Measurements from ENCODE around the gene OR2L8.

Gene OR2L8

GRCh38 chr1:247948558-247948957, at the start of gene OR2L8:
Gene OR2L8 (plus strand): TSS chr1:247948858. CDS start chr1:247948858, 0 bp downstream.
- no peak for DNase-seq (ENCODE audit: low spot score)

- no peak for DNase-seq (ENCODE audit: low spot score)
Measured at GRCh38 chr1:247904122-247904521, 44.5 kb upstream of the OR2L8 start.

GRCh38 chr1:247905181-247905580, 43.5 kb upstream of the OR2L8 start:
- DNase-seq (ENCODE audit: low spot score): no peak

- no peak for DNase-seq (ENCODE audit: low spot score)
Measured at GRCh38 chr1:247905910-247906503, 42.7 kb upstream of the OR2L8 start.

- no peak for DNase-seq (ENCODE audit: low spot score)
Measured at GRCh38 chr1:247906504-247907047, 42.1 kb upstream of the OR2L8 start.

- DNase-seq (ENCODE audit: low spot score): no peak
Measured at GRCh38 chr1:247908766-247909165, 39.9 kb upstream of the OR2L8 start.

GRCh38 chr1:247913786-247914185, 34.9 kb upstream of the OR2L8 start:
- DNase-seq (ENCODE audit: low spot score): no peak

GRCh38 chr1:247914941-247915662, 33.6 kb upstream of the OR2L8 start:
- no peak for DNase-seq (ENCODE audit: low spot score)

GRCh38 chr1:247919952-247920351, 28.7 kb upstream of the OR2L8 start, which contains the start of gene OR2T8:
Gene OR2T8 (plus strand): TSS chr1:247920252. CDS start chr1:247921018, 766 bp downstream.
- DNase-seq (ENCODE audit: low spot score): no peak

GRCh38 chr1:247923941-247924340, 24.7 kb upstream of the OR2L8 start:
- no peak for DNase-seq (ENCODE audit: low spot score)

GRCh38 chr1:247924868-247925267, 23.8 kb upstream of the OR2L8 start, which contains the start of gene OR2AJ1:
Gene OR2AJ1 (plus strand): TSS chr1:247924889. CDS start chr1:247933769, 8,880 bp downstream.
- DNase-seq (ENCODE audit: low spot score): no peak

- no peak for DNase-seq (ENCODE audit: low spot score)
Measured at GRCh38 chr1:247933989-247934388, 14.7 kb upstream of the OR2L8 start.

GRCh38 chr1:247935781-247936180, 12.9 kb upstream of the OR2L8 start:
- DNase-seq (ENCODE audit: low spot score): no peak

- no peak for DNase-seq (ENCODE audit: low spot score)
Measured at GRCh38 chr1:247936415-247936814, 12.2 kb upstream of the OR2L8 start.

GRCh38 chr1:247936965-247937734, 11.5 kb upstream of the OR2L8 start:
- DNase-seq (ENCODE audit: low spot score): peak; percentile 63

- DNase-seq (ENCODE audit: low spot score): no peak
Measured at GRCh38 chr1:247942624-247943023, 6.0 kb upstream of the OR2L8 start.

GRCh38 chr1:247953408-247953807, 4.8 kb downstream of the OR2L8 start:
- no peak for DNase-seq (ENCODE audit: low spot score)

- DNase-seq (ENCODE audit: low spot score): no peak
Measured at GRCh38 chr1:247961791-247962190, 13.1 kb downstream of the OR2L8 start.

GRCh38 chr1:247962911-247963588, 14.4 kb downstream of the OR2L8 start:
- no peak for DNase-seq (ENCODE audit: low spot score)

GRCh38 chr1:247964933-247965332, 16.3 kb downstream of the OR2L8 start, which contains the start of gene OR2AK2:
Gene OR2AK2 (plus strand): TSS chr1:247965233. CDS start chr1:247965377, 144 bp downstream.
- DNase-seq (ENCODE audit: low spot score): no peak

- no peak for DNase-seq (ENCODE audit: low spot score)
Measured at GRCh38 chr1:247966532-247967204, 18.0 kb downstream of the OR2L8 start.

All from ecto neural progenitor cell (in vitro differentiated cells).